Stimulated activated naive B cell treated with anti-CD40 and anti-IgM and Interleukin-4, amounts not matched to agents 10 μg/mL and 1 μg/mL and 100 μg/mL, for 72 hours (primary cell): ENCODE results near the gene RASSF3.

Experiments
- ATAC-seq, 2 donors: fragments of 150-1000 bp; cut with Tn5 transposase; replicated peaks; 2 replicates each; pipeline ENCODE4 v1.10.0; 2021; ENCODE audit warnings: moderate library complexity in 1 of 2
- DNase-seq: peaks from one replicate; pipeline ENCODE4 v3.0.0; 2021
- H3K27ac Mint-ChIP-seq: one replicate; pipeline ENCODE4 v1.8.0; 2022; ENCODE audit warnings: mild to moderate bottlenecking, mixed read lengths
- H3K27me3 Mint-ChIP-seq, 2 donors: one replicate each; pipeline ENCODE4 v1.8.0; 2022; ENCODE audit warnings: mixed read lengths in 2 of 2
- H3K36me3 Mint-ChIP-seq, 2 donors: one replicate each; pipeline ENCODE4 v1.8.0; 2022; ENCODE audit warnings: mixed read lengths in 2 of 2, mild to moderate bottlenecking in 1 of 2
- H3K4me1 Mint-ChIP-seq, 2 donors: one replicate each; pipeline ENCODE4 v1.8.0; 2022; ENCODE audit warnings: mixed read lengths in 2 of 2, mild to moderate bottlenecking in 1 of 2
- H3K4me3 Mint-ChIP-seq, 2 donors: one replicate each; pipeline ENCODE4 v1.8.0; 2022; ENCODE audit warnings: mild to moderate bottlenecking in 2 of 2, mixed read lengths in 2 of 2, moderate library complexity in 1 of 2
- H3K9me3 Mint-ChIP-seq, 2 donors: one replicate each; pipeline ENCODE4 v1.8.0; 2022; ENCODE audit warnings: mixed read lengths in 2 of 2, mild to moderate bottlenecking in 1 of 2

RASSF3 gene

DNA sequence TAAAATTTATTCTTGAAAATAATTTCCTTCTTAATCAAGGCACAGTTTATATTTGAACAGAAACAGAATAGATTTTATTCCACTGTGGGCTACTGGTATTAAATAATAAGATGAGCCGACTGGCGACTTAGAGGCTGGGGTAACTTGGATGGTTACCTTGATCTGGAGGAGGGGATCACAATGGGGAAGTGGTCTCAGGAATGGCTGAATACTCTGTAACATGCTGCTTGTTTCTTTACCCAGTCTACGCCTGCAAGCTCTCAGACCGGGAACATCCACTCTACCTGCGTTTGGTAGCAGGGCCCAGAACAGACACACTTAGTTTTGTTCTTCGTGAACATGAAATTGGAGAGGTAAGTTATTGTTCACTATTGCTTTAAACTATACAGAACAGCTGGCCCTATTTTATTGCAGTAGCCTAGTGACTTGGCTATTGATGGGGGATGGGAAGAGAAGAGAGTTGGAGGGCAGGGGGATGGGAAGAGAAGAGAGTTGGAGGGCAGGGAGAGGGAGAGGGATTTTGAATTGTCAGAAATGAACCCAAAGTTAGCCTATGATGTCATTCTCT, 81.0 kb downstream of the RASSF3 start:
- DNase-seq (no peak), ATAC-seq (no peak)
- Mint-ChIP-seq H3K36me3 (peaks cover 45 to 49% of the 10 kb centered on the region in 2 donors), H3K27ac (peak overlapping the region; percentile 34), H3K27me3 (no peaks in the 10 kb centered on the region), H3K9me3 (no peaks in the 10 kb centered on the region), H3K4me1 (peaks cover 20 to 42% of the 10 kb centered on the region in 2 donors), H3K4me3 (no peak overlapping the region)

DNA sequence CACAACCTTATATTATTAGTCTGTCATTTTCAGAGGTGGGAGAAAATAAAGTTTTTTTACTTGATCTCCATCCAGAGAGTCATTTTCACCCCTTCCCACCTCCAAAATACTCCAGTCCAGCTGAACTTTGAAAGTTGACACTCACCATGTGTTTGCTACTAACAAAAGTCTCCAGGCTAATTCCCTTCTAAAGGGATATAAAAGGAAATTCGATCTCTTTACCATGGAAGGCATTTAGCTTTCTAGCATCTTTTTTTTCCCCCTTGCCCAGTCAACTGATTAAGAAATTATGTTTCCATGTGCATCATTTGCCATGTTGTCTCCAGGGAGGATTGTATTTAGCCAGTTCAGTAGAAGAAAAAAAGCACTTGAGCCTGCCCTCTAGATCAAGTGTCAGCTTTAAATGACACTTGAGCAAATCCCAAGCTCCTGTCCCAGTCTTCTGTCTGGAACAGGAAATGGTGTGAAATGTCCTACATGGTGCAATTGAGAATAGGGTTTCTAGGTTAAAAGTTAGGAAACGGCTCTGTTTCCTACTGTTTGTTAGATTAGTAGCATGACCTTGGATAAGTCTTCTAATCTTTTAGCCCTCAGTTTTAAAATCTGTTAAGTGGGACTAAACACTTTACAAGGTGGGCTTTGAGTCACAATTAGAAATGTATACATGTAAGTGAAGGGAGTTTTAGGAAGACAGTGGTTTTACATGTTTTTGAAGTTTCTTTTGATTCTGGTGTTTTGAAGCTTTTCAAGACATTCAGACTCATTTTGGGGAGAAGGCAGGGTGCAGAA, 81.7 kb downstream of the RASSF3 start:
- no peak for ATAC-seq
- Mint-ChIP-seq H3K36me3 (peaks cover 45 to 46% of the 10 kb centered on the region in 2 donors), H3K4me3 (no peak overlapping the region), H3K9me3 (no peaks in the 10 kb centered on the region), H3K27ac (no peak overlapping the region), H3K4me1 (peaks cover 20 to 42% of the 10 kb centered on the region in 2 donors), H3K27me3 (no peaks in the 10 kb centered on the region)
- no peak for DNase-seq

- H3K9me3 Mint-ChIP-seq, result no peaks in the 10 kb centered on the region
- peaks cover 20 to 31% of the 10 kb centered on the region in 2 donors for H3K4me1 Mint-ChIP-seq
- DNase-seq (no peak), ATAC-seq (no peak)
- H3K36me3 Mint-ChIP-seq, result peaks cover 38 to 39% of the 10 kb centered on the region in 2 donors
- no peaks in the 10 kb centered on the region for H3K27me3 Mint-ChIP-seq
- H3K27ac Mint-ChIP-seq, result peak overlapping the region; percentile 60
- H3K4me3 Mint-ChIP-seq, result no peak overlapping the region
These were observed 84.1 kb downstream of the RASSF3 start for GRCh38 chr12:64694130-64695040.

DNA sequence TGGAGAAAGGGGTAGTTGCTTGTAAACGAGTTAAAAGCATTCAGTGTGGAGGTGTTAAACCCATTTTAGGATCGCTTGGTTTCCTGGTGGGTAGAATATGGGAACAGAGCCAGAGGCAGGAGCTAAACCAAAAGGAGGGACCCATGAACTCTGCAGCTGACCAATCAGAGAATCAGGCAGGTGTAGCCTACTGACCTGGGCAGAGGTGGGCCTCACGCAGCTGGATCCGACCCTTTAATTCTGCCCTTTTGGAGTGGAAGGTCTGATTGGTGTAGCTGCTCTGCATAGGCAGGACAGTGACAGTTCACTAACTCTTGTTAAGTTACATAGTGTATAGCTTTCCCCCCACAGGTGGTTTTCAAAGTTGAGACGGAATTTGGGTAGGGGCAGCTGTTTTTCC, 85.3 kb downstream of the RASSF3 start:
- Mint-ChIP-seq H3K4me1 (peaks cover 22 to 38% of the 10 kb centered on the region in 2 donors), H3K9me3 (no peaks in the 10 kb centered on the region), H3K27me3 (no peaks in the 10 kb centered on the region), H3K4me3 (no peak overlapping the region), H3K36me3 (peaks cover 41 to 45% of the 10 kb centered on the region in 2 donors), H3K27ac (peak overlapping the region; percentile 22)
- ATAC-seq (no peak), DNase-seq (no peak)

GRCh38 chr12:64696080-64696741, 85.9 kb downstream of the RASSF3 start:
- Mint-ChIP-seq H3K4me3 (no peak overlapping the region), H3K4me1 (peaks cover 28 to 44% of the 10 kb centered on the region in 2 donors), H3K36me3 (peaks cover 45 to 51% of the 10 kb centered on the region in 2 donors), H3K27me3 (no peaks in the 10 kb centered on the region), H3K27ac (peak overlapping the region; percentile 51), H3K9me3 (no peaks in the 10 kb centered on the region)
- DNase-seq, result no peak
- peak in 1 of 2 donors; percentile 30 for ATAC-seq

DNA sequence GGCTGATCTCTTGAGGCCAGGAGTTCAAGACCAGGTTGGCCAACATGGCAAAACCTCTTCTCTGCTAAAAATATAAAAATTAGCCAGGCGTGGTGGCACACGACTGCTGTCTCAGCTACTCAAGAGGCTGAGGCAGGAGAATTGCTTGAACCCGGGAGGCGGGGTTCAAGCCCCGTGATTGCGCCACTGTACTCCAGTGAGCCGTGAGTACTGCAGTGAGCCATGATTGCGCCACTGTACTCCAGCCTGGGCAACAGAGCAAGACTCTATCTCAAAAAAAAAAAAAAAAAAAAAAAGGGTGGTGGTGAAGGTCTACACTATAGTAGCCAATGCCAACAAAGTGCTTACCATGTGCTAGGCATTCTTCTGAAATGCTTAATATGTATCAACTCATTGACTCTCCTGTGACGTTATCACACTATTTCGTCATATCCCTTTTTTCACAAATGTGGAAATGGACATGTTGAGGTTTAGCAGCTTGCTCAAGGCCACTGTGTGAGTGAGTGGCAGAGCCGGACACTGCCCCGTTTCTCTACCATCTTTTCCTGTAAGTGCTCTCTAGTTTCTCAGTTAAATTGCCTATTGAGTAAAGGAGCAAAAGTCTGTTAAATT, 89.3 kb downstream of the RASSF3 start:
- ATAC-seq (no peak), DNase-seq (no peak)
- Mint-ChIP-seq H3K4me1 (peaks cover 19 to 37% of the 10 kb centered on the region in 2 donors), H3K27ac (peak overlapping the region; percentile 67), H3K36me3 (peaks cover 28 to 37% of the 10 kb centered on the region in 2 donors), H3K27me3 (no peaks in the 10 kb centered on the region), H3K9me3 (no peaks in the 10 kb centered on the region), H3K4me3 (no peak overlapping the region)

GRCh38 chr12:64700532-64700931, 90.2 kb downstream of the RASSF3 start:
- Mint-ChIP-seq H3K4me3 (no peak overlapping the region), H3K27me3 (no peaks in the 10 kb centered on the region), H3K4me1 (peaks cover 15 to 31% of the 10 kb centered on the region in 2 donors), H3K36me3 (peaks cover 21 to 33% of the 10 kb centered on the region in 2 donors), H3K9me3 (no peaks in the 10 kb centered on the region), H3K27ac (peak overlapping the region; percentile 59)
- DNase-seq, result no peak
- no peak for ATAC-seq

GRCh38 chr12:64701283-64701682, 91.0 kb downstream of the RASSF3 start:
- H3K4me1 Mint-ChIP-seq, result peaks cover 12 to 23% of the 10 kb centered on the region in 2 donors
- no peaks in the 10 kb centered on the region for H3K9me3 Mint-ChIP-seq
- H3K36me3 Mint-ChIP-seq, result peaks cover 21 to 36% of the 10 kb centered on the region in 2 donors
- no peaks in the 10 kb centered on the region for H3K27me3 Mint-ChIP-seq
- H3K27ac Mint-ChIP-seq, result peak overlapping the region; percentile 72
- ATAC-seq (no peak), DNase-seq (no peak)
- H3K4me3 Mint-ChIP-seq, result no peak overlapping the region

- H3K9me3 Mint-ChIP-seq, result no peaks in the 10 kb centered on the region
- DNase-seq (no peak), ATAC-seq (no peak)
- peaks cover 0 to 2% of the 10 kb centered on the region in 2 donors for H3K4me1 Mint-ChIP-seq
- H3K27ac Mint-ChIP-seq, result peak overlapping the region; percentile 5
- H3K36me3 Mint-ChIP-seq, result peaks cover 14 to 40% of the 10 kb centered on the region in 2 donors
- H3K27me3 Mint-ChIP-seq, result no peaks in the 10 kb centered on the region
- no peak overlapping the region for H3K4me3 Mint-ChIP-seq
These were observed 96.0 kb downstream of the RASSF3 start for GRCh38 chr12:64706306-64706705.

DNA sequence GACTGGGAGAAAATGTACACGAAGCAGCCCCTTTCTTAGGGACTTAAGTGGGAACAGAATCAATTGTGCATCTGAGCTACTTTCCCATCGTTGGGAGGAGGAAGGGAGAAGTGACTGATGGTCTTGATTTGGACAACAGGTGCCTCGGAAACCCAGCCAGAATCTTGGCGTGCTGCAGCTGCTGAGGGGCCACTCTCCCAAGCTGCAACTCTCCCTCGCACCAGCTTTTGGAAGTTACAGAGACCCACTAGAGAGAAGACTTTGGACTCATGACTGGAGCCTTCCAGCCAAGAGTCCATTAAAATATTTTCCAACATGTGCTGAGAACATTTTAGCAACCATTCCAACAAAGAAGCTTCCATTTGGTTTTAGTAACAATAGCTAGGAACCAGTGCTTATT, 96.6 kb downstream of the RASSF3 start:
- H3K4me1 Mint-ChIP-seq, result no peaks in the 10 kb centered on the region
- no peak for DNase-seq
- H3K27ac Mint-ChIP-seq, result no peak overlapping the region
- no peak overlapping the region for H3K4me3 Mint-ChIP-seq
- H3K27me3 Mint-ChIP-seq, result no peaks in the 10 kb centered on the region
- no peaks in the 10 kb centered on the region for H3K9me3 Mint-ChIP-seq
- no peak for ATAC-seq
- peaks cover 14 to 43% of the 10 kb centered on the region in 2 donors for H3K36me3 Mint-ChIP-seq

- H3K27ac Mint-ChIP-seq, result no peak overlapping the region
- DNase-seq (no peak), ATAC-seq (no peak)
- H3K9me3 Mint-ChIP-seq, result no peaks in the 10 kb centered on the region
- H3K4me1 Mint-ChIP-seq, result no peaks in the 10 kb centered on the region
- H3K36me3 Mint-ChIP-seq, result peaks cover 14 to 38% of the 10 kb centered on the region in 2 donors
- no peaks in the 10 kb centered on the region for H3K27me3 Mint-ChIP-seq
- H3K4me3 Mint-ChIP-seq, result no peak overlapping the region
These were observed 97.1 kb downstream of the RASSF3 start for GRCh38 chr12:64707362-64707761.

DNA sequence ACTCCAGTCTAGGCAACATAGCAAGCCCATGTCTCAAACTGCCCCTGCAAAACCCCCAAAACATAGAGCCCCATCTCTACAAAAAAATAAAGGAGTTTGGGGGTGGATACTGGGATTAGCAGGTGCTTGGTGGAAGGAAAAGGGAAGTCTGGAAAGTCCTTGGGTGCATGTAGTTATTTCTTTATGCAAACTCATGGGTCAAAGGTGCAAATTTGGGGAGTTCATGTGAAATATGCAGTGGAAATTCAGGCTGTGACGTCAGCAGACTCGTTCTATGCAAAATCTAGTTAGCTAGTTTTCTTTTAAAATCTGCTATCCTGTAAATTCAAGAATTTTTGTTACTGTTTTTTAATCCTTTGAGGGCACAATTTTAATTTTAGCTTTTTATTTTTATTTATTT, 97.6 kb downstream of the RASSF3 start:
- H3K4me1 Mint-ChIP-seq, result no peaks in the 10 kb centered on the region
- H3K36me3 Mint-ChIP-seq, result peaks cover 14 to 39% of the 10 kb centered on the region in 2 donors
- H3K27ac Mint-ChIP-seq, result peak overlapping the region; percentile 22
- H3K4me3 Mint-ChIP-seq, result no peak overlapping the region
- DNase-seq, result no peak
- no peaks in the 10 kb centered on the region for H3K9me3 Mint-ChIP-seq
- no peak for ATAC-seq
- H3K27me3 Mint-ChIP-seq, result no peaks in the 10 kb centered on the region

DNA sequence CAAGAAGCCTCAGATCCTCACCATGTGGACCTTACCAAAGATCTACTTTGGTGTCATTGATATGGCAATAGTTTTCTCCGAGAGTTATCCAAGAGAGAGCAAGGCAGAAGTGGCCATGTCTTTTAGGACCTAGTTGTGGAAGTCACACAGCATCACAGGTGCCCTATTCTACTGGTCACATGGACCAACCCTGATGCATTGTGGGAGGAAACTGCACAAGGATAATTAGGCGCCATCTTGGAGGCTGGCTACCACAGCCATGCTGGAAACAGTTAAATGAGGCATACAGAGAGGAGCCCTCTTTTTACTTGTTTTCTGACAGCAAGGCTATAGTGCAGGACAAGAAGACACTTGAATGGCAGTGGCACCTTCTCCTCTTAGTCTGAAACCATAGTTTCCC, 99.1 kb downstream of the RASSF3 start:
- peaks cover 24 to 51% of the 10 kb centered on the region in 2 donors for H3K36me3 Mint-ChIP-seq
- no peaks in the 10 kb centered on the region for H3K27me3 Mint-ChIP-seq
- H3K9me3 Mint-ChIP-seq, result no peaks in the 10 kb centered on the region
- ATAC-seq (no peak), DNase-seq (no peak)
- no peak overlapping the region for H3K4me3 Mint-ChIP-seq
- no peaks in the 10 kb centered on the region for H3K4me1 Mint-ChIP-seq
- no peak overlapping the region for H3K27ac Mint-ChIP-seq
